NCI-H128 (cell line): ENCODE measurements around the gene GJD2.

Source experiments
- DNase-seq: peaks from one replicate; lab custom pipeline; 2025; ENCODE audit not compliant: unreplicated experiment; lab: John Stamatoyannopoulos, UW

GJD2 gene

DNA sequence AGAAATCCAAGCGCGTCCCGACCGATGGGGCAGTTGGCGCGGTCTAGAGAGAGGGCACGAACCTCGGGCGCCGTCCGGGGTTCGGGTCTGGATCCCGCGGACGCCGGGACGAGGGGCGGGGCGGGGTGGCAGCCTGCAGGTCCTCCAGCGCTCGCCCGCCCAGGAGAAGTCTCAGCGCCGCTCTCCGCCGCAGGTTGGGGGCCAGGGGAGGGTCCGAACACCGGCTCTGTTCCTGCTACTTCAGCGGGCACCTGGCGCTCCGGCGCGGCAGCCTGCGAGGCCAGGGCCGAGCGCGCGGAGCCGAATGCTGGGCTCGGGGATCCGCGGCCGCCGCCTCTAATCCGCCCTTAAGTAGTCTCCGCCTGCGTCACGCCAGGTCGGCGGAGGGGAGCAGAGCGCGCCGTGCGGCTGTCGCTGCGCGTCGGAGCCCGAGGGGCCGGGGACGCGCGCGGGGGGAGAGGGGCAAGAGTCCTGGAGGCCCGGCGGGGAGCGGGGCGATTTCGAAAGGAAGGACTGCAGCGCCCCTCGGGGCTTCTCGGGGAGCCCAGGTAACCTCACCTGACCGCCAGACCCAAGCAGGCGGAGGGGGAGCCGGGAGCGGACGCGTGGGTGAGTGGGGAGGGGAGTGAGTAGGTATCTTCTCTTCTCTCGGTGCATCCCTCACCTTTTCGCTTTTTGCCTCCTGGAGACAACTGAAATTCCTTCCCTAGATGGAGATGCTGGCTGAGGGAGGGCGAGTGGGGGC lies at the start of gene GJD2:
Gene GJD2 (minus strand): TSS at position 325 of the 745 bp plus-strand sequence. CDS start 510 bp downstream, outside the sequence.
- peak; percentile 7 for DNase-seq

DNA sequence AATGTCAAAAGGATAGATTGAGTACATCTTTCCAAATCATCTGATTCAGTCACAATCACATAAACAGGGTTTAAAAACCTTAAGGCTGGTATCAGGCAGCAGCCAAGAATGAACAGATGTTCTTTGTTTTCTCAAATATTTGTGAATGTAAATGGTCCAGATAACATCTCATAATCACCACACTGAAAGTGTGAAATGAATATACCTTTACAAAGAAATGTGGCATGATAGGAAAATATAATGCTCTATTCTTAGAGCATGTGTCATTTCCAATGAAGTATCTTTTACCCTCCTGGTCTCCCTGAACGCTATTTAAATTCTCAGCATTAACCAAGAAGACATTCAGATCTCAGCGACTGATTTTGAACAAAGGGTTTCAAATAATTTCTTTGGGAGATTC lies 49.3 kb upstream of the GJD2 start:
- no peak for DNase-seq

DNA sequence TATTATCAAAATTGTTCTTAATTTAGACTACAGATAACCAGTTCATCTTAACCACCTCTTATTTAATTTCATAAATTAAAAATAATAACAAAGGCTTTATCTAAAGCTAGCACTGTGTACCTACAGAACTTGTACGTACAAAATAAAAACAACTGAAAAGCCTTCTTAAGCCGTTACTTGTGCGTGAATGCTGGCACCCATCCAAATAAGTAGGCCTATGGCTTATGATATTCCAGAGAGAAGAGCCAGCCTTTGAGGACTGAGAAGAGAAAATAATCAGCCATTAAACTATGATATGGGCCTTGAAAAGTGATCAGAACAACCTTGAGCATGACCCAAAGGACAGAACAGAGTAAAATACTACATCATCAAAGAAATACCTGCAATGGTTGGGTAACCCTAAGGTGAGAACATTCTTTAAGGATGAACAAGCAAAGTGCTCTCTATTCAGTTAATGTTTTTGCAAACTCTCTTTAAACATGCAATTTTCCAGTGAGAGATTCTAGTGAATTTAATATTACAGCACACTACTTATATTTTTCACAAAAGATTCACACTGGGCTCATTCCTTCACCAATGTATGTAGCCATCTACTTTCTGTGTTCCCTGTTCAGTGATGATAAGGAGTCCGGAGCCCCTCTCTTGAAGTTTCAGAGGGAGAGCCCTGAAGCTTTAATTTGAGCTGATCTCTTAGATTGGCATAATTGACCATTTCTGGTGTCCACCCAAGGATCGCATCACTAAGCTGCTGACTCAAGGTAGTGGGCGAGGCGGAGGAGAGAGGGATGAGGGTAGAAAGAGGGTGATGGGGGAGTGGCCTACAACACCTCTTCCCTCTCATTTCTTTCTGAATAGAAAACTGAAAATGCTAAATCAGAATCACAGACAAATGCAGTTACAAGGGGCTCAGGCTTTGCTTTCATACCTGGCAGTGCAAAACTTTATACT lies 48.3 kb upstream of the GJD2 start:
- DNase-seq: no peak

DNA sequence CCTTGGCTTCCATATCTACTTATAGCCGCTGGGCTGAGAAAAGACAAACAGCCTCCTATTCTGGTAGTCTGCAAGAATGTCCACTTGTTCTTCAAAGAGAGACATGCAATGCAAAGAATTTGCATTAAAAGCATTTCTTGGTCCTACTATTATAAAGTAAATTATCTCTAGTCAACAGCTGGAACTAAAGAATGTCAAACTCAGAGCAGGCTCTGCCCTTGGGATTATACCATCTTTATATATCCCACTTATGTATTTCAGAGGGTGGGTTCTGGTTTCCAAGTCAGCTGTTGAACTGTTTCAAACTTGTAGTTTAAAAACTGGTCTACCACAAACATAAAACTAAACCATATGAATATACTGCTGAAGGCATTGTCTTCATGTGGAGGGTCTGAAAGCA lies 47.6 kb upstream of the GJD2 start:
- no peak for DNase-seq

DNA sequence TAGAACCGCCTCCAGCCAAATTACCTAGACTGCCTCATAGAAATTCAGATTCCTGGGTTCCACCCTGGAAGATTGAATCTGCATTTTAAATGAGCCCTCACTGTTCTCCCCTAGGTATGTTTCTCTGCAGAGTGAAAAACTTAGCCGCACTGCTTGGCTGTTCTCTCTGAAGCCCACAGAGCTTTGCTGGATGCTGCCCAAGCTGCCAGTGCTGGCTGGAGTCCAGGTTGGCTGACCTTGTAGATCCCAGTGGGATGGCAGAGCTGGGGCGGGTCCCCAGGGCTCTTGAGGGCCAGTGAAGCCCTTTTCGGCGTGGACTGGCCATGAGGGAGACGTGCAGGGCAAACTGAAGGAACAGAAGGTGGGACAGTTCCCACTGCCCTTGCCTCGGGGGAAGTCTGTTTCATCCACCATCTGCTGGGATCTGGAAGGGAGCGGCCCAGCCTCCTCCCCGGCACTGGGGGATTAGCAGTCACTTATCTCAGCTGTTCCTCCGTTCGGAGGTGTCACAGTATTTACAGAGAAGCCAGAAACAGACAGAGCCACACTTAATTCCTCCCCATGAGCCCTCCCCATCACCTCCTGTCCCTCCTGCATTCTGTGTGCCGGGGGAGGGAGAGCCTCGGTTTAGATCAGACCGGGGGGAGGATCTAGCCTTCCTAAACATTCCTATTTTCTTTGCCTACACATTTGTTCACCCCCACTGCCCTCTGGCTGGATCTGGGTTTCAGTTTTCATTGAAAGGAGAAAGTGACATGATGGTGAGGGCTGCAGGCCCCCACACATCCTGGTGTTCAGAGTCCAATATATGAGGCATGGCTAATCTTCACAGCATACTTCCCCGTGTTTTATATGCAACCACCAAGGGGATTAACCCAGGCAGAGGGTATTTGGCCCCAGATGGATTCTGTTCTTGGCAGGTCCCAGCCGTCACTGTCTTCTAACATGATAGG lies 44.6 kb upstream of the GJD2 start:
- peak; percentile 1 for DNase-seq

DNA sequence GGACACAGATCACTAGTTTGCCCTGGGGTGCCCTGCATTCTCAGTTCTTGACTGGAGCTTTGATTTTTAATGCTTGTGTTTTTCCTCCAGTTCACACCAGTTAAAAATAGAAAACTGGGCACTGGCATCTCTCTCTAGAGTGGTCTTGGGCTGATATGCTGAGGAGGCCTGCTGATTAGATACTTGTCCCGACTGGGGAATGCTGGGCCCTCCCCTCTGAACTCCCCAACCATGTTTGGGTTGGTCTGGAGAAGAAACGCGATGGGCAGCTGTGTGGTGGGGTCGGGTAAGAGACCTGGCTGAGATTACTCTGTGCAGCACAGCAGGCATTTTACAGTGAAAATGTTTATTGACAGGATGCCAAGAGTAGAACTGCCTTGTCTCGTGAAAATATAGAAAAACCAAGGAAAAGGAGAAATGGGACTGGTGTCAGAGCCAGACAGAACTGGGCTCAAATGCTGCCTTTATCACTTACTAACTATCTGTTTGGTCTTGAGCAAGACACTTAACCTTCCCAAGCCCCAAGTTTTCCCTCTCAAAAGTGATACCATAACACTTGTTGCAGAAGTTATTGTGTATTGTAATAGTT lies 42.1 kb upstream of the GJD2 start:
- DNase-seq: no peak

DNA sequence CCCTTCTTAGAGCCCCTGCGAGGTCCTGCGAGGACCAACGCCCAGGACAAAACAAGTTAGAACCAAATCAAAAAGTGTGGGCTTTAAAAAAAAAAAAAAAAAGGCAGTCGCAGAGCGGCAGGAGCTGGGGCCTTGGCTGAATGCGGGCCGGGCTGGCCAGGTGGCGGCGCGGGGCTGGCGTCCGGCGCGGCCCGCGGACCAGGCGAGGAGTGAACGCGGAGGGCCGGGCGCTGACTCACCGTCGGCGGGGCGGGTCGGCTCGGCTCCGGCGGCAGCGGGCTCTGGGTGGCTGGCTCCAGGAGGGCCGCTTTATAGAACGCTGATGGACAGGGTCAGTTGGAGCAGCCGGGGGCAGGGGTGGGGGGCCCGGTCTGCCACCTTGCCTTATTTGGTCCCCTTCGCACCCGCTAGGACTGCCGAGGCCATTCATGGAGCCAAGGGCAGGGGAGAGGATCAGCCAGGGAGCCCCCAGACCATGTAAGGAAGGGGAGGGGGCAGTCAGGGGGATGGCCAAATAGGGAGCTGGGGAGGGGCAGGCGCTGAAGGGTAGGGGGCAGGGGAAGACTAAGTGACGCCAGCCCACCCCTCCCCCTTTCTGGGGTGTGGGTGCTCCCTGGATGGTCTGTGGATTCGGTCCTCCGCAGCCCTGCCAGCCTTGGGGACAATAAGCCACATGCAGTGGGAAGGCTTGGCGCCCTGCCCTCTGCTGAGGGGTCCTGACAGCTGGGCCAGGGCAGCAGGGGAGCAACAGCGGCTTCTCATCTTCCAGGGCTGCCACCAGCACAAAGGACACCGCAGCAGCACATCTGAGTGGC lies 40.7 kb upstream of the GJD2 start, which contains the start of gene ACTC1:
Gene ACTC1 (minus strand): TSS at position 283 of the 815 bp plus-strand sequence. CDS start 741 bp downstream, outside the sequence.
- no peak for DNase-seq

DNA sequence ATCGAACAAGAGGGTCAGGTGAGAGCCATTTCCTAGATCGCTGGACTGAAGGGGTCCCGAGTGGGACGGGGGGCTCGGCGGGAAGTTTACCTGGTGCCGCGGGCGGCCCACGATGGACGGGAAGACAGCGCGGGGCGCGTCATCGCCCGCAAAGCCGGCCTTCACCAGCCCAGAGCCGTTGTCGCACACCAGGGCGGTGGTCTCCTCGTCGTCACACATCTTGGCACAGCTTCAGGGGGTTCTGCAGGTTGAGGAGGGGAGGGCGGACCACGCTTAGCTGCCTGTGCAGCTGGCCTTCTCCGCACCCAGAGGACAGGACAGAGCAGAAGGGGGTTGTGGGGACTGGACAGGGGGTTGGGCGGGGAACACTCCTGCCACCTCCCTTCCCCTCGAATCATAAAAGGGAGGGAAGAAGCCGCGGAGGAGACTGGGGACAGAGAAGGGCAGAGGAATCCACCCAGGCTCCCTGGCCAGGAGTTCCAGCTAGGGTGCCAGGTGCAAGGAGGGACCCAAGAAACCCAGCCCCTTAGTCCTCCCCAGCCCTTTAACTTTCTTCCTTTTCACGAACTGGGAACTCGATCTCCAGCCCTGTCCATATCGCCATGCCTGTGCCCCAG lies 39.9 kb upstream of the GJD2 start:
- DNase-seq: no peak

DNA sequence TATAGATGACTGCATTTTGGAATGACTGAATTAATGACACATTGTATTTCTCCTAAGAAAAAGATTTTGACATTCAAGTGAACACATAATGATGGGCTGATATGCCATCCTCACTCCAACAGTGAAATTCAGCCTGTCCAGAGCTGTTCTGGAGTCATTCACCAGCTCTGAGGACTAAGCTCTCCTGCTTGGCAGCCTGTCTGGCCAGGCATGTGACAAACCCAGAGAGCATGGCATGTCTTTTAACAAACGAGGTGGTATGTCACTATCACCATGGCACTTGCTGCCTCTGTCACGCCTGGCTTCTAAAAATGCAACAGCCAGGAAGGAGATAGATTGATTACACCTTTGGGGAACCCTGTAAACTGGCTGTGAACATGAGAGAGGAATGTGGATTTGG lies 39.1 kb upstream of the GJD2 start:
- DNase-seq: no peak

DNA sequence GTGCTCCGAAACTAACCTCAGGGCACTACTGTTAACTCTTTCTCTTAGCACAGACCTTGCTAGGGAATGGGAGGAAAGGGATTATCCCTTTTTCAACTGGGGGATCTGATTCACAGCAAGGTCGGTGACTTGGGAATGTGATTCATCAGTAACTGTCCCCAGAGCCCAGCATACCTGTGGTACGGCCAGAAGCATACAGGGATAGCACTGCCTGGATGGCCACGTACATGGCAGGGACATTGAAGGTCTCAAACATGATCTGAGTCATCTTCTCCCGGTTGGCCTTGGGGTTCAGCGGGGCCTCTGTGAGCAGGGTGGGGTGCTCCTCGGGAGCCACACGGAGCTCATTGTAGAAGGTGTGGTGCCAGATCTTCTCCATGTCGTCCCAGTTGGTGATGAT lies 38.3 kb upstream of the GJD2 start:
- no peak for DNase-seq

DNA sequence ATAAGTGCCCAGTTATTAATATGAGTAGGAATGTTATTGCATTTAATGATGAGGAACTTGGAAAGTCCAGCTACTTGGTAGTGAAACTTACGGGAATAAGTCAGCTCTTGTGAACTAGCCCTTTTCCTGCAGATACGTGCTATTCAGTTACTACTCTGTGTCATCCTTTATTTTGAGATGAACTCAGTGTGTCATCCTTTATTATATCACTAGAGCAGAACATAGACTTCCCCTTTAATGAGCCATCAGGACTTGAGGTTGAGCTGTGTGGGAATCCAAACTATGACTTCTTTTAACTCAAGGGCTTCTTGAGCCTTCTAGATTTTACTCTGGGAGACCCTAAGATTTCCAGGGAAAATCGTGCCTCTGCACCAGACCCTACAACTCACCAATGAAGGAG lies 36.9 kb upstream of the GJD2 start:
- no peak for DNase-seq

DNA sequence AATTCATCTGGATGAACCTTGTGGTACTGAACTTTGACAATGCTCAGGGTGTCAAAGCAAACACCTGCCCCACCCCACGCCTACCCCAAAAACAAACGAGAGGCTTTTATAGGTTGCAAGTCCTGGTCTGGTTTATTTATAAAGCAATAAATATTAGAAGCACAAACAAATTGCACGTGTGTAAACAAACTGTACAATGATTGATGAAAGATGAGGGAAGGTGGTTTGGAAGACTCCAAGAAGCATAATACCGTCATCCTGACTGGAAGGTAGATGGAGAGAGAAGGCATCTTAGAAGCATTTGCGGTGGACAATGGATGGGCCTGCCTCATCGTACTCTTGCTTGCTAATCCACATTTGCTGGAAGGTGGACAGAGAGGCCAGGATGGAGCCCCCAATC lies 35.3 kb upstream of the GJD2 start:
- no peak for DNase-seq

DNA sequence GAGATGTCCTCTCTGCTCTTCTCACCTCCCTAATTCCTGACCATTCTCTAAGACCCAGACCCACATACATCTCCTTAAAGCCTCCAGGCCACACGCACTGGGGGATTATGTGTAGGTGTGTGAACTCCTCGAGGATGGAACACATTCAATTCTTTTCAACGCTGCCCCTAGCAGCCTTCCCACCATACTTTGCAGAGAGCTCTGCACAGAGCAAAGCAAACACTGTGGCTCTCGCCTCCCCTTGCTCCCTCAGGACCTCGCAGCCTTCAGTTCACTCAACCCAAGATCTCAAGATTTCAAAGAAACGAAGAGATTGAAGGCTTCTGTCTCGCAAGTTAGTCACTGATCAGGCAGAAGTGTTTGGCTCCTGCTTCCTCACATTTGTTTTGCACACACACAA lies 34.5 kb upstream of the GJD2 start:
- DNase-seq: no peak

DNA sequence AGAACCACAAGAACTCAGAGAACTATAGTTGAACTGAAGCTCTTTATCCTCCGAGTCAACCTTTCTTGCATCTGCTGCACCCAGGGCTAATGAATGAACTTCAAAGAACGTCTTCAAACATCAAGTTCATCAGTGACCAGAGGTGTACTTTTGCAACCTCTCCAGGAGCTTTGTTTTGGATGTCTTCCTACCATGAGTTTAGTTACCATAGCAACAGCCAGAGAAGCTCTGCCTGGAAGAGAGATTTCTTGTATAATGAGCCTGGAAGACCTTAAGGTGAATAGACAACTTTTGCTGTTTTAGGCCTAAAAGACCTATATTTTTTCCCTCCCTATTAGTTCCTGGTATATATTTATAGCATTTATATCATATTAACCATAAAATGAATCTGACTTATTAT lies 31.4 kb upstream of the GJD2 start:
- DNase-seq: no peak

DNA sequence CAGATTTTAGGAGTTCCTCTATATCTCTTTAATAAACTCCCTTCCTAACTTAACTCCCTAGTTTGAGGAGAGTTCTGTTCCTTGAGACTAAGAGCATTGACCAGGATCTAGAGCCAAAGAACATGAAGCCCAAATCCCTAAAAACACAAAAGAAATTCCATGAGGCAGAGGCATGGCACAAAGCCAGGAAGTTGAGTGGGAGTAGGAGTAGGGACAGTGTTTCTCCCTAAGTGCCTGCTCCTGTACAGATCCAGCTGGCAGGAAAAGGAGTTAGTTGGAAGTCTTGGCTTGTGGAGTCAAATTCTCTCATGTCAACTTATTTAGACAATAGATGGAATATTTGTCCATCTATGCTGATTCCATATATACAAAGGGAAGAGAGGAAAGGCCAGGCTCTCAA lies 29.2 kb upstream of the GJD2 start:
- no peak for DNase-seq

DNA sequence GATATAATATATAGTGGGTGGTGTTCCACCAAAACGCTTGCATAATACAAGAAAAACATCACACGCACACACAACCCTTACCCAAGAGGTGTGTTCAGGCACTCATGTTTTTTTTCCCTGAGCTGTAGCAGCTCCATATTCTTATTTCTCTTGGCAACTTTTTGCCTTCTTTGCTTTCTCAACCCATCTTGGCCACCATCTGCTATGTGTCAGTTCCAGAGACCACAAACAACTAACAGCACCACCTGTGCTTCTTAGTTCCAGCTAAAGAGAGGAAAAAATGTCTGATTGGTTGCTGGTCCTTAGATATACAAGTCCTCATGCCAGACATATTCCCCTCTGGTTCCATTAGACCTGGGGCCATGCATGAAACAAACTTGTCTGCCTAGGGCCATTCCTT lies 28.6 kb upstream of the GJD2 start:
- DNase-seq: no peak

DNA sequence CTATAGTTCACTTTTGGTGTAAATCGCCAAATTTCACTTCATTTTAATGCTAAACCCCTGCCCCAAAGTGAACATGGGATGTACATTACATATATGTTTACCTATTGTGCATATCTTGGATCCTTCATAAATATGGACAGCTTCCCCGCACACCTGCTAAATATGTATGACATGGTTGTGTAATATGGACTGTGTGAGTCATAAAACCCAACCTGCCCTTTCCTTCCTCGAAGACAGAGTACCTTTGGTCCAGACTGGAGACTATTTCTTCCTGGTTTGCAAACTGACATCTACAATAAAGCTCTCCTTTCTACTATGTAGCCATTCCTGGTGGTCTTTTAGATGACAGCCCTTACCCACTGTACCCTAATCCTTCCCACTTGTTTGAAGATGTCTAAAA lies 28.1 kb upstream of the GJD2 start:
- DNase-seq: no peak

DNA sequence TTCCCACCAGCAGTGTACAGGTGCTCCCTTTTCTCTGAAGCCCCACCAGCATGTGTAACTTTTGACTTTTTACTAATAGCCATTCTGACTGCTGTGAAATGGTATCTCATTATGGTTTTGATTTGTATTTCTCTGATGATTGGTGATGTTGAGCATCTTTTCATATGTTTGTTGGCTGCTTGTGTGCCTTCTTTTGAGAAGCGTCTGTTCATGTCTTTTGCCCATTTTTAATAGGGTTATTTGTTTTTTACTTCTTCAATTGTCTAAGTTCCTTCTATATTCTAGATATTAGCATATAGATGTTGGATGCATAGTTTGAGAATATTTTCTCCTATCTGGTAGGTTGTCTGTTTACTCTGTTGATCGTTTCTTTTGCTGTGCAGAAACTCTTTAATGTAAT lies 25.9 kb upstream of the GJD2 start:
- DNase-seq: no peak

DNA sequence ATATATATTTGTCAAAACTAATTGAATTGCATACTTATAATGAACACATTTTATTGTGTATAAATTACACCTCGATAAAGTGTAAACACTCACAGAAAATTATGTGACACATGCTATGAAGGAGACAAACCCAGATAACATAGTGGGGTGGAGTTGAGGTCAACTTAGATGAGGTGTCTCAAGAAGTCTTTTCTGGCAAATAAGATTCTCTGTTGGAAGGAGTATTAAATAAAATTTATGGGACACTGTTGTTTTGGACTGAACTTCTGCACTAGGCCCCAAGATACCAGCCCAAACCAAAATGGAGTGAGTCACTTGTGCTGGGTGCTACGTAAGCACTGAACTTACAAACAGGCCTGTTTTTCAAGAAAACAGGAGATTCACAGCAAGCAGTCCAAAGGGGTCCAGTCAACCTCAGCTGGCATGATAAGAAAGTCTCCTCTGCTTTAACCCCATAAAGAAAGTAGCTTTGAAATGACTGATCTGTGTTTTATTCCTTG lies 21.9 kb upstream of the GJD2 start:
- DNase-seq: no peak
